NCI-H1417 (cell line): ENCODE measurements around the gene ECT2.
"Not testable (repeated sequence)": the region's sequence is repeated elsewhere in the genome, so short reads cannot be mapped to it uniquely, and the experiment has no call there.

Experiments used
- DNase-seq, 3 experiments: peaks; one replicate each; lab custom pipeline; 2025; lab: John Stamatoyannopoulos, UW

The ECT2 gene

DNA sequence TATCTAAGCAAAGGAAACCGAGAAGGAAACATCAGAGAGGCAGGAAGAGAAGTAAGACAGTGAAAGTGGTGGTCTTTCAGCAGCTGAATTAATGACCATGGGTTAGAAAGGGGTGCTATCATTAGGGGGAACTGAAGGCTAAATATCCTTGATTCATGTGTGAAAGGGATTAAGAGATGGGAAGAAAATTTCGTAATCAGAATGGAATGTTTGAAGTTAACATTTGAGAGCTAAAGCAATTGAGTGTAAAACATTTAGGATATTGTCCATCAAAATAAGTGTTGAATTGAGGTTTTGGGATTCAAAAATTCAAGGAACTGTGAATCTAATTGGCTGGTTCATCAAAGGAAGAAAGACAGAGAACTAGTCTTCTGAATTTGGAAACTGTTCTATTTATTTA lies 4.1 kb upstream of the ECT2 start:
- DNase-seq, result no peak

DNA sequence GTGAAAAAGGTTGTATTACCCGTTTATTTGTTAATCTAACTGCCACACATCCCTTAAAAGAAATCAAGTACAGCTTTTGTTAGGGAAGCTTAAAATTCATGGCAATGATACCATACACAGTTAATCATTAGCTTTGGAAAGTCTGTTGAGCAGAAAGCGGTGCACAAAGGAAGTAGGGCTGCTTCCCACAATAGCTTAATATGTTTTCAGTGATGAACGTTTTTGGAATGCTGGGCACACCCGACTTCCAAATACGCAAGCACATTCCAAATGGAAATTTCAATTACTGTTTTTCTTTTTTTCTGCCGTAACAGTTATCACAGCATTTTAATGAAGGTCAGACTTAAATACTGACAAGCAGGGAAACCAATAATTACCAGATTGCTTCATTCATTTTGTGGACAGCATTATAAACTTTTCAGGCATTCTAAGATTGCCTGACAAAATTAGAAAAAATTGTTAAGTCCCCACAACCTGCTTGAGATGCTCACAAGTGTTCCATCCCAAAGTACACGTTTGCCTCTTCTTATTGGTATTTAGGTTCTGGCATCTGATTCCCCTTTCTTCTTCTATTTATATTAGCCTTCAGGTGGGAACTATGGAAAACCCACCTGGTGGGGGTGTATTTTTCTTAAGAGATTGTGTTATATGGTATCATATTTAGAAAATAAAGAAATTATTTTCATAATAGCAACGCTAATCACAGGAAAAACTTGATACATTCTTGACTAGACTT lies 1.1 kb upstream of the ECT2 start:
- DNase-seq, result peak in 2 of 3 experiments; percentile 41 to 79

DNA sequence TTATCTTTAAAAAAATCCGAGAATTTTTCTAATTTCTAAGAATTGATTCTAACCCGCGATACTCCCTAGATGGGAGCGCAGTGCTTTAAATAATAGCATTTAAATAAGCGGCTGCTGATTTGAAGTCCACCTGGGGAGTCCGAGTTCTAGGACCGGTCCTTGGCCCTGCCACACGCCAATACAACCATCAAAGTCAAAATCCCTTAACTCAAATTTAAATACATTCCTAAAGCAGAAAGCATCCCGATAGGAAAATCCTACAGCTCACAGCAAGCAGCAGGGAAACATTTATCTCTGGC lies 508 bp upstream of the ECT2 start:
- peak in 1 of 3 experiments; percentile 11 for DNase-seq

DNA sequence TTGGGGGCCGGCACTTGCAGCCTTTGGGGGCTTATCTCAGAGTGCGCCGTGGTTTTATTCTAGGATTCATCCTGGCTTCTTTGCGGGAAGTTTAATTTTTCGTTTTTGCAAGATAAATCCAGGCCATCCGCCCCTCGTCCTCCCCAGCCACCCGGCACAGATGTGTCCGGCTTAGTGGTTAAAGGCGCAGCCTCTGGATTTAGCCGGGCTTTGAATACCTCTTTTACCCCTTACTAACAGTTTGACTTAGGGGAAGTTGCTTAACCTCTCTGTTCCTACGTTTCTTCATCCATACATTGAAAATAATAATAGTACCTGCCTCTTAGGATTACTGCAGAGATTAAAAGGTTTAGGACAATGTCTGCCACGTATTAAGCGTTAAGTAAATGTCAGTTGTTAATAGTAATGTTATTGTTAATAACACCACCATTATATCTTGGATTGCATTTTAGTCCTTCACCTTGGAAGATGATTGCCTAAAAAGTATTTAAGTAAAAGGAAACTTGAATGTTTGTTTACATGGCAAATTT lies 714 bp downstream of the ECT2 start:
- peak in 2 of 3 experiments; percentile 72 to 80 for DNase-seq

DNA sequence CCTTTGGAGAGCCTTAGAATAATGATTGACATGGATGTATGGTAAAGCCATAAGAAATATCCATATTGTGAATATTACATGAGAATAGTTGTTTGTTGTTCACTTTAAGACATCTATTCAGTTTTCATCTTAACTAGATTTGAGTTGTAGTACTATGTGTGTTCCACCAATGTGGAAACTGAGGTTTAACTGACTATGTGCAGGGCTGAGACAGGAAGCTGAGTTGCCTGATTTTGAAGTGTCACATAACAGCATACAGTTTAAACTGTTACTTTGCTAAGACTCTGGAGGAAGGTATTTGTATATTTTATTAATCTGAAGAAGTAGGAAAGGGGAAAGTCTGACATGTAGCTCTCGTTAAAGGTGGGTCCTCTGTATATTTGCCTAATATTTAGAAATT lies 2.1 kb downstream of the ECT2 start:
- DNase-seq, result no peak

DNA sequence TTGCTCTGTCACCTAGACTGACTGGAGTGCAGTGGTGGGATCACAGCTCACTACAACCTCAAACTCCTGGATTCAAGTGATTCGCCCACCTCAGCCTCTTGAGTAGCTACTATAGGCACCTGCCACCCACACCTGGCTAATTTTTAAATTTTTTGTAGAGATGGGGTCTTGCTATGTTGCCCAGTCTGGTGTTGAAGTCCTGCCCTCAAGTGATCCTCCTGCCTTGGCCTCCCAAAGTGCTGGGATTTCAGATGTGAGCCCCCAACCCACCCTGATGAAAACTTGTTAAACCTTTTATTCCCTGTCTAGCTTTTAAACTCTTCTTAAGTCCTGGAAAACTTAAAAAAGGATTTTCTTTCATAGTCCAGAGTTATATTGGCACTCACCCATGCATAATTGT lies 2.6 kb downstream of the ECT2 start:
- no peak for DNase-seq

DNA sequence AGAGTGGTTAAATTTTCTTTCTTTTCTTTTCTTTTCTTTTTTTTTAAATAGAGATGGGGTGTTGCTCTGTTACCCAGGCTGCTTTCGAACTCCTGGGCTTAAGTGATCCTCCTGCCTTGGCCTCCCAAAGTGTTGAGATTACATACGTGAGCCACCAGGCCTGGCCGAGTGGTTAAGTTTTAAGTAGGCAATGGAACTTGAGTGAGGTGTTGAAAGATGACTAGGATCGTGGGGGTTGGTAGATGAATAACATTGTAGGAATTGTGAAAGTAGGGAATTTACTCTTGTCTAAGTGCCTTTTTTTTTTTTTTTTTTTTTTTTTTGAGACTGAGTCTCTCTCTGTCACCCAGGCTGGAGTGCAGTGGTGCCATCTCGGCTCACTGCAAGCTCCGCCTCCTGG lies 9.9 kb downstream of the ECT2 start:
- DNase-seq, result not testable (repeated sequence)

DNA sequence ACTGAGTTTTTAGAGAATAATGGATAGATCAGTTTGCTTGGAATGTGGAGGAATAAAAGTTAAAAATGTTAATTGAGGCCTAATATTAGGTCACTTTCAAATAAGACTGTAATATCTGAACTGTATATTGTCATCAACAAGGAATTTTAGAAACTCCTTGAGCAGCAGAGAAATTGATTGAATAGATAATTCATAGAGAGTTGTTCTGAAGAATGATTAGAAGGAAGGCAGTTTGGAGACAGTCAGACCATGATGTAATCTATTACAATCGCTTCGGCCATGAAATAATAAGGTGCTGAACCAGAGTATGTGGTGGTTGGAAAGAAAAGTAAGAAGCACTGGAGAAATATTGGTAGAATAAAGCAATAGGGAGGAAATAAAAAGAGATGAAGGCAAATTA lies 15.7 kb downstream of the ECT2 start:
- DNase-seq, result no peak

DNA sequence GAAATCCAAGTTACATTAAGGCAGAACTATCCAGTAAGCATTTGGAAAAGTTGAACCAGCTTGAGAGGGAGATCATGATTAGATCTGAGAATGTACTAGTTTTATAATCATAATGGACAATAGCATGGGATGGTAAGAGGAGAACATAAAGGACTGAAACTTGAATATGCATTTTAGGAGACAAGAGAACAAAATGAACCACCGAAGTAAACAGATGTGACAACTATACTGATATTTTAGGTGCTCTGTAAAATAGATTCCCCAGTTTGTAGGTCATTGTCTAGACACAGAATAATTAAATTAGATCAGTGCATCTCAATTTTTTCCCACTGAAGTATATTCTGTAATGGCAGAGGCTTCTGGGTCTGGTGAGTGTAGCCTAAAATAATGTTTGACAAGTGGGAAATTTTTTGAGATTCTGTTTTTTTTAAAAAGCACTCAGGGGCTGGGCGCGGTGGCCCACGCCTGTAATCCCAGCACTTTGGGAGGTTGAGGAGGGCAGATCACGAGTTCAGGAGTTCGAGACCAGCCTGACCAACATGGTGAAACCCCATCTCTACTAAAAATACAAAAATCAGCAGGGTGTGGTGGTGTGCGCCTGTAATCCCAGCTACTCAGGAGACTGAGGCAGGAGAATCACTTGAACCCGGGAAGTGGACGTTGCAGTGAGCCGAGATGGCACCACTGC lies 16.3 kb downstream of the ECT2 start:
- no peak for DNase-seq

DNA sequence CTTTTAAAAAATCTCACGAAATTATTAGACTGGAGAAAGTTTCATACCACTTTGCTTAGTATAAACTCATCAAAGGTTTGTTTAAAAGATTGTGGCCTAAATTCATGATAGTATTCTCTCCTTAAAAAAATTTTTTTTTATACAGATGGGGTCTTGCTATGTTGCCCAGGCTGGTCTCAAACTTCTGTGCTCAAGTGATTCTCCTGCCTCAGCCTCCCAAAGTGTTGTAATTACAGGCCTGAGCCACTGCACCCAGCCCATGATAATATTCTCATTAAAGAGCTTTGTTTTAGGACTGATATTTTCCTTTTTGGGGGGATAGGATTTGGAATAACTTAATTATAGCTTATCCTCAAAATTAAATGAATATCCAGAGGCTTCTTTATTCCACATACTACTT lies 19.9 kb downstream of the ECT2 start:
- no peak for DNase-seq

DNA sequence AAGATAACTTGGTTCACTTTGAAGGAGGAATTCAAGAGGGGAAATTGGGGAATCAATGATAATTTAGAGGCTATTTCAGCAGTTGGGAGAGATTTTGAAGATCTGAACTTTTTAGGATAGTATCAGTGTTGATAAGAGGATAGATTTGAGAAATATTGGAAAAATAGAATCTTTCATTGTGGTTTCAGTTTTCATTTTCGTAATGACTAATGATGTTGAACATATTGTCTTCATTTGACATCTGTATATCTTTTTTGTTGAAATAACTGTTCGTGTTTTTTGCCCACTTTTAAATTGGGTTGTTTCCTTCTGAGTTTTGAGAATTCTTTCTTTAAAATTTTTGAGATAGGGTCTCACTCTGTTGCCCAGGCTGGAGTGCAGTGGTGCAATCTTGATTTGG lies 21.1 kb downstream of the ECT2 start:
- DNase-seq, result no peak

DNA sequence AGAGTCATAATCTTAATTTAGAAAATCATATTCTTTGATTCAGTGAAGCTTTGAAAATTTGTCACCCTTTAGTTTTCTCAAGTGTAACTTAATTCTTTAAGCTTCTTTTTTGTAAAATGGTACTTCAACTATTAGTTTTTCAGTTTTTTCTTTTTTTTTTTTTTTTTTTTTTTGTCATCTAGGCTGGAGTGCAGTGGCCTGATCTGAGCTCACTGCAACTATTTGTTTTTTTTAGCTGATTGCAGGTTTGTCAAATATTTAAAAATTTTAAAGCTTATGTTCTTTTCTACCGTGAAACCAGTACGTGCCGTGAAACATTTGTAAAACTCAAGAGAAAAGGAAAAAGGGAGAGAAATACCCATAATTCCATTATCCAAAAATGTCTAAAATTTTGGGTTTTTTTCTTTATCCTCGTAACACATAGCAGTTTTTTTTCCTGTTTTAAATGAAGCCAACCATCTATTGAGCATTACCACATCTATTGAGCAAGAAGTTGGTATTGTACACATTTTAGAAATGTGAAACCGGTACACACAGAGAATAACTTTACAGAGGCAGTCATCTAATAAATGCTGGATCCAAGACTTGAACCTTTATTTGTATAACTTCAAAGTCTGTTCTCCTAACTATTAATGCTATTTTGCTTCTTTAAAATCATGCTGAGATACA lies 25.7 kb downstream of the ECT2 start:
- DNase-seq, result no peak

DNA sequence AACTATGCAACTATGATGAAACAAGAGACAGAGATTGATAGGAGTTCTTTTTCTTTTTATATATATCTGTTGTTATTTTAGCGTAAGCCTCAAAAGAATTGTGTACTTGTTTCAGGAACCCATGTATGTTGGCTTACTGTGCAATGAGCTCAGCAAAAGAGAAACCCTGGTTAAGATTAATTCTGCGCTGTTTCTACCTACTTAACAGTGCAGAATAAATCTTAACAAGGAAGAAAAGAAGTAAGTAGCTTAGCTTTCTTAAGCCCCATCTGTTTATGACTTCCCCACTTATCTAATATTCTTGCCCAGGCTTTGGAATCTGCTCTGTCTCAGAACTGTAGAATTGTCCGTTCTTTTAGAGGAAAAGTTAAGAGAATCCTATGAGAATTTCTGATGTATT lies 27.4 kb downstream of the ECT2 start:
- DNase-seq, result no peak

DNA sequence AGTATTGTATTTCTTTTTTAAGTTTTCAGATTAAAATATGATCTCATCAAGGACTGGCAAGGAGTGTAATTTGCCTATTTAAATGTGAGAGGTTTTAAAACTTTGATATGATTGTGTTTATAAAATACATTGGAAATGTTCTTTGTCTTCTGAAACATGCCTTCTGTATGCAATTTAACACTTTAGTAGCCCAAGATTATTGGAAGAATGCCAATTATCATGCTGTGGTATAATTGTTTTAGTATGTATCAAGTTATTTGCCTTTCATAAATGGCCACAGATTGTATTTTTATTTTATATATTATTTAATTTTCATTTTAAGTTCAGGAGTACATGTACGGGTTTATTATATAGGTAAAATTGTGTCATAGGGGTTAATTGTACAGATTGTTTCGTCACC lies 31.7 kb downstream of the ECT2 start:
- peak in 1 of 3 experiments; percentile 50 for DNase-seq

DNA sequence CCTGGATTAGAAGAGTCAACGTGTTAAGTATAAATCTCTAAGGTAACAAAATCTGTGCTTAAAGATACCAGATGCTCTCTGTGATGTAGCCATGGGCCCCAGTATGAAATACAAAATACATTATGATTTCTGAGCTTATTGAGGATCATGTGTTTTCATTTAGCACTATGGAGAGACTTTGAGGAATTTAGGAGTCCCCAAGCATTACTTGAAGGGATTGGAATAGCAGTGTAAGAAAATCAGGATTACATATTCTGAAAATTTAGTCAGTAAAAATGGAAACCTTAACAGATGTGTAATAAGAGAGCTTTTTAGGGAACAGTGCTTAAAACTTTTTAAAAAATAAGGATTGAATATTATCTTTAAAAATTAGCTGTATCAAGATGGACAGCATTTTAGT lies 35.5 kb downstream of the ECT2 start:
- DNase-seq, result no peak

DNA sequence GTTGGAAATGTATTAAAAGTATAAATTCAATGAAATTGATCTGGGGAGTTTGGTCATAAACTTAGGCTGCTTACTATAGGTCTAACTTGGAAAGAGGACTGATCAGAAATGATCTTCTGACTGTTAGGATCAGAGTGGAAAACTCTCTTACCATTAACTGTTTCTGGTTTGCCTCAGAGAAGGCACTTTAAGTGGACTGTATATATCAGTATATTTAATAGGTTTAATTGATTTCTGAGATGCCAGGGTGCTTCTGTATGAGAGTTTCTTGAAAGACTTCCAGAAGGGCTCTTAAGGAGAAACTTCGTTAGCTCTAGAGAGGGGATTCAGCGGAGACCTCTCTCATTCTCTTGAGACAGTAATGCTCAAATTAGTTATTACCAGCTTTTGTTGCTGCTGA lies 36.5 kb downstream of the ECT2 start:
- no peak for DNase-seq

DNA sequence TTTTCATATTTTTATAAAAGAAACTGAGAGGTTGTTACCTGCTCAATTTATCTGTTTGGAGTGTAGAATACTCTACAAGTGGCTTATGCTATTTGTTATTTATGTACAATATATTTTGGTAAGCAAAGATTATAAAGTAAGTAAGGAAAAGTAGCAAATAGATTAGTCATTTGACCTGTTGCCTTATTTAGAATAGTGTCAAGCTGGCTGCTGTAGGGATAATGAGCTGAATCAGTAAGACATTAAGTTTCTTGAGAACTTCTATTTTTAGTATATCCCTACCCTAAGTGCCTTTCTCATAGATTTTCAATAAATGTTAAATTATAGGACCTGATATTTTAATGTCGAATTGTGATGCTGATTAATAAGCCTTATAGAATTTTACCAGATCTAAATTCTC lies 37.2 kb downstream of the ECT2 start:
- no peak for DNase-seq

DNA sequence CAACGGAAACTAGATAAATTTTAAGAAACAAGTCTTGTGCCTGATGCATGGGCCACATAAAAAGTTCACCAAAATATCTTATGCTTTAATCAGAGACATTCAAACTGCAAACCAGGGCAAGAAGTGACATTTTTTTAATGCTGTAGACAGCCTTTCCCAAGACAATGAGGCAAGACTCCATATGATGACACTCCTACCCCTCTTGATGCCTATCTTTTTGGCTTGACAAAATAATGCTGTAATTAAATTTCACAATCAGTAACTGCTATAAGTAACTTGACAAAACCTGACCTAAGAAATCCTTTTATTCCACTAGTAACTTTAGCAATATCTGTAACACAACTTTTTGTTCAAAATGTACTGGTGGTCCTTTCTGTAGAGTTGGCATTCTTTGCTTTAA lies 48.7 kb downstream of the ECT2 start:
- DNase-seq, result no peak

DNA sequence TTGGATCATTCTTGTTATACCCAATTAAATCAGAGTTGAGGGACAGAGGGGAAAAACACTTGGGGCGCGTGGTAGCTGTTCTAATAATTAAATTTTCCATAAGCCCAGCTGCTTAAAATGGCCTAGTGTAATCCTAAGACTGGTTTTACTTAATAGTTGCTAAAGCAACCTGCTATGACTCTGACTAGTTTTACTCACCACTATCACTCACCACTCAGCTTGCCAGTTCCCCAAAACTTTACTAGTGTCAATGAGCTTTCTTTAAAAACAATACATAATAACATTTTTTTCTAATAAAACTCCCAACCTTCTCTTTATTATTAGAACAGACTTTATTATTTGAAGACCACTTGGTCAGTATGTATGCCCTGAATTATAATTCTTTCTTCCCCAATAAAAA lies 49.6 kb downstream of the ECT2 start:
- DNase-seq, result no peak

DNA sequence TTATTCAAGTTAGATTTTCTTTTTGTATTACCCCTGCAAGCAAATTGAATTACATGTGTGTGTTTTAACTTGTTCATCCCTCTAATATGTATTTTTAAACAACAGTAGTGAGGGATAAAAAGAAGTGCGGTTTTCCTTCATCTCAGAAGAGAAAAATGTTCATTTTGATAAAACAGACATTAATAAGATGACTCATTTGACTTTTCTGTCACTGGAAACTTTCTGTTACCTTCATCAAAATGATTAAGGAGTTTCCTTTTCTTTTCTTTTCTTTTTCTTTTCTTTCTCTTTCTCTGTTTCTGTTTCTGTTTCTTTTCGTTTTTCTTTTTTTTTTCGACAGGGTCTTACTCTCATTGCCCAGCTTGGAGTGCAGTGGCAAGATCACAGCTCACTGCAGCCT lies 53.0 kb downstream of the ECT2 start:
- DNase-seq, result no peak

DNA sequence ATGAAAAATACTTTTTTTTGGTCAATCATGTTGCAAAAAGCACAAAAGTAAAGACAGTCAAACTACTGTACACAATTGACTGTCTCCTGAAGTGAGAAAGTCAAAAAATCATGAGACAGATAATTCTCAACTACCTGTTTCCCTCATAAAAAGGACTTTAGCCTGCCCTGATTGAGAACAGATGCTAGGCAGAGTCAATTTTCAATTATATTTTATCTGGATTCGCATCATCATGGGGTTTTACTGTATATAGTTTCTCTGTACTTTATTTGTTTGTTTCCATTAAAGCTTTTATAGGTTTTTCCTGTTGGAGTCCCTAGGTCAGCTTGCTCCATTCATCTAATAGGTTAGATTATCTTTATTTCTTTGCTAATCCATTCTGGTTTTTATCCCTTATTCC lies 53.8 kb downstream of the ECT2 start:
- DNase-seq, result no peak

DNA sequence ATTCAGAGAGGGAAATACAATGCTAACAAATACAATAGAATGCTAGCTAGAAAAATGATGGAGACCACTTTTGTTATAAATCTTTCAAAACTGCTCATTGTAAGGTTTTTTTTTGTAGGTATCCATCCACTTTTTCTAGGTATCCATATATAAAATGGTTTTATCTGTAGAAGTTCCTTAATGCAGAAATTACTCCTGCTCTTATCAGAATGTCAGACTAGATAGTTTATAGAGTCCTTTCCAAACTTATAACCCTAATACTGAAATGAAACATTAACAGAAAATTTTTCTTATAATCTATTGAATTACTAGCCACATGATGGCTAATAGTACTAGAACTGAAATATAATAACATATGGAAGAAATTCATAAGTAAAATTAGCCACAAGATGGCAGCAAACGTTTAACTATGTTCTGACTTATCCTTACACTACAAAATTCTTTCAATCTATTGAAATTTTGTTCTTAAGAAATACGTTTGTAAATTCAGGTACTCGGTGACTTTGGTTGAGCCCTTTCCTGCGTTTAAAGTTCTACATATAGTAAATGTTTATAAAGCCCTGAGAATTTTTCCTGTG lies 58.5 kb downstream of the ECT2 start:
- peak; percentile 12 to 70 (median 56) for DNase-seq

DNA sequence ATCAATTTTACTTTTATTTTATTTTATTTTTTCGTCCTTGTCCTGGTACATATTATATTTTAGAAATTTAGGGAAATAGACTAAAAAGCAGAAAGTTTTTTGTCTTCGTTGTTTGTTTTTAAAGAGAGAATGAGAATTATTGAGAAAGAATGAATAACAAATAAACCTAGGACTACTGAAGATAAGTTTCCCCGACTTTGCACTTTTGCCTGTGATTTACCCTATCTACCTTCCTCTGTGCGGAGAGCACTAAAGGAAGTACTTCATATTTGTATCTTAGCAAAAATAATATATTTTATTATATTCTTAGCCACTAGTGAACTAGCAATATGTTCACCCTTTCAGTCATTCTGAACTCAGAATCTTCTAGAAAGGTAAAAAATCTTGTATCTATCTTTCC lies 60.6 kb downstream of the ECT2 start:
- no peak for DNase-seq
